CD4-positive, alpha-beta T cell treated with Interleukin-2 at 100 ng/mL for 4 hours (primary cell): ENCODE measurements around the gene GRB2.
"Not testable (repeated sequence)": the region's sequence is repeated elsewhere in the genome, so short reads cannot be mapped to it uniquely, and the experiment has no call there.

Source experiments
- DNase-seq: peaks from one replicate; pipeline ENCODE4 v3.0.0-alpha.2; 2020; ENCODE audit warnings: low spot score

Gene GRB2

DNA sequence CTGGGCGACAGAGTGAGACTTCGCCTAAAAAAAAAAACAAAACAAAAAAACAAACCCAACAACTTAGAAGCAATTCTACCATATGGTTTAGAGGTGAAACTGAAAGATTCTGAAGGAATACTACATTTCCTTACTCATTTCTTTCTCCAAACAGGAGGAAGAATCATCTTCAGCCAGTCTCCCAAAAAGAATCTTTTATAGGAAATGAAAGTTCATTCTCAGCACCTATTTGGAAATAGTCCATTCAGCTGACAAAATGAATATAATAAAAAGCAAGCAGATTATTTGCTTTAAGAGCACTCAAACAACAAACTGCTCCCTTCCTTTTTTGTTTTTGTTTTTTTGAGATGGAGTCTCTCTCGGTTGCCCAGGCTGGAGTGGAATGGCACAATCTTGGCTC is 17.7 kb downstream of the GRB2 start:
- no peak for DNase-seq

DNA sequence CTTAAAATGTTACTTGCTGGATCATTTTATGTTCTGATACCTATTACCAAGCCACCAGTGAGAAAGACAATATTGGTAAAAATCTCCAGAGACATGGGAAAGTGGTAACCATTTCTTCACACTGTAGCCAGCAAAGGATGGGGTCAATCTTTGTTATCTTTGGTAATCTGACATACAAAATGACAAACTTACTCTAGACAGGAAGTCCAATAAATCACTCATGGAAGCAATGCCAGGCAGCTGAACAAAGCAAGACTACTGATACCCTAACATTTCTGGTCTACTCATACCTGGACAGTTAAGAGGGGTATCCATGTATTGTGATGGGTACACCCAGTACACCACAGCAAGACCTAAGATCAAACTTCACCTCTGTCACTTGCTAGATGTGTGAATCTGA is 19.0 kb downstream of the GRB2 start:
- DNase-seq, result no peak

DNA sequence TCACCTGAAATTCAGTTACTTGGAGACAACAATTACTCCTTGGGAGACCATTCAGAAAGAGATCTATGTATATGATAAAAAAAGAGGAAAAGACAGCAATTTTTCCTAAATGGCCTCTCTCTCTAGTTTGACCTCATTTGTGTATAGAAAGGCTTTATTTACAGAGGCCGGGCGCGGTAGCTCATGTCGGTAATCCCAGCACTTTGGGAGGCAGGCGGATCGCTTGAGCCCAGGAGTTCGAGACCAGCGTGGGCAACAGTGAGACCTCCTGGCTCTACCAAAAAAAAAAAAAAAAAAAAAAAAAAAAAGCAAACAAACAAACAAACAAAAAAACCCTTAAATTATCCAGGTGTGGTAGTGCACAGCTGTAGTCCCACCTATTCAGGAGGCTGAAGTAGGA is 20.7 kb downstream of the GRB2 start:
- no peak for DNase-seq

DNA sequence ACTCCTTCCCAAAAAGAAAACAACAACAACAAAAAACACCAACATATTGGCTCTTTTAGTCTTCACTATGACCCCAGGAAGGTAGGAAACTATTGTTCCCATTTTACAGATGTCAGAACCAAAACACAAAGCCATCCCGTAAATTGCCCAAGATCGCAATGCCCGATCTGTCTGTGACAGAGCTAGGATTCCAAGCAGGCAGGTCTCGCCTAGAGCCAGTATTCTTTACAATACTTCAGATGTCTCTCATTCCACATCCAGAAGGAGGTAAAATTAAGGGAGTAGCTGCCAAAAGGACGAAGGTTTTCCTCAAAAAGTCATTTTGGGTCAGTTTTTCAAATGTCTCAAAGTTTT is 21.7 kb downstream of the GRB2 start:
- no peak for DNase-seq

DNA sequence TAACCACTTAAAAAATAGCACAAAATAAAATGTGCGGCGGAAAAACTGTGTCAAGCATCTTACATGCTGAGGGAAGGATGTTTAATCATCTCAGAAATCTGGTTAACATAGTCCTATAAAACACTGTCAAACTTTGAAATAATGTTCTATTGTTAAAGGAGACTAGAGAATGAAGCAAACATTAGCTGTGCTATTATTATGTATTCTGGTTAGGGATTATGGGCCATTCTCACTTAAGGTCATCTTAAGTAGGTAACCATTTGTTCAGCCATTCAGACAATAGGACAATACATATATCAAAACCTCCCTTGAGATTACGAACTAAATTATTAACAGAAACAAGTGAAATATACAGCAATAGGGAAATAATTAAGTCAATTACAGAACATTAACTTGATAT is 24.7 kb downstream of the GRB2 start:
- DNase-seq, result no peak

GRCh38 chr17:75380315-75380714 is 25.2 kb downstream of the GRB2 start:
- DNase-seq, result no peak

GRCh38 chr17:75379426-75379825 is 26.1 kb downstream of the GRB2 start:
- DNase-seq, result not testable (repeated sequence)

DNA sequence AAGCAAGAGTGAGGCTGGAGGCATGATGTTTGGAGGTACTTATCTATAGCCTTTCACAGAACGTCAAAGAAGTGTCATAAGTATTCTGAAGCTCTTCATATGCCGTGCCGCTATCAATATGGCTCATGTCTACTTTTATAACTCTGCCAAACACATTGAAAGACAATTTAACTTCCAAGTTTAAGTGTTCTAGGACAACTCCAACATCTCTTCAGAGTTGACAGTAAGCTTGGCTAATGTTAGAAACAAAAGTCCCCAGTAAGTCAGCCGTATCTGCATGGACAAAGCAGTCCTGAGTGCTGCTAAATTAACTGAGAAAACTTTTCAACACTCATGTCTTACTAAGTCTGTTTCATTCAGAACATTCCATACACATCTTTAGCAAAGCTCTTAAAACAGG is 32.2 kb downstream of the GRB2 start:
- DNase-seq, result no peak

GRCh38 chr17:75371981-75372380 is 33.5 kb downstream of the GRB2 start:
- peak; percentile 5 for DNase-seq

DNA sequence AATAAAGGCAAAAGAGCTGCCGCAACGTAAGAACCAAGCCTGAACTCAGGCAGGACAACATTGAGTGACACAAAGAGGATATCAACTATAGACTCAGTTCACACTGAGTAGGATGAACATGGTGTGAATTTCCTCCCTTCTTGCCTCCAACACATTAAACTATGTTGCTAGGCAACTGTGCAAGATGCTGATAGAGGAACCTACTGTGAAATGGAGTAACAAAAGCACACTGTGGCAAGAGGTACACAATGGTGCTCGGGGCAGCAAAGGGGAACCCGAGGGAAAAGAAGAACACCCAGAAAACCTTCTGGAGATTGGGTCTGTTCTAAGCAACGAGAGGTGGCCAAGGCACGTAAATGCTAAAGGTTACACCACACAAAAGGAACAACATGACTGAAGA is 34.1 kb downstream of the GRB2 start:
- peak; percentile 18 for DNase-seq

GRCh38 chr17:75370286-75370915 is 35.1 kb downstream of the GRB2 start:
- no peak for DNase-seq

- not testable (repeated sequence) for DNase-seq
Measured at GRCh38 chr17:75367838-75368789, 37.4 kb downstream of the GRB2 start.

- peak; percentile 15 for DNase-seq
Measured at GRCh38 chr17:75367312-75367711, 38.2 kb downstream of the GRB2 start.

- DNase-seq, result no peak
Measured at GRCh38 chr17:75366432-75366831, 39.0 kb downstream of the GRB2 start.

DNA sequence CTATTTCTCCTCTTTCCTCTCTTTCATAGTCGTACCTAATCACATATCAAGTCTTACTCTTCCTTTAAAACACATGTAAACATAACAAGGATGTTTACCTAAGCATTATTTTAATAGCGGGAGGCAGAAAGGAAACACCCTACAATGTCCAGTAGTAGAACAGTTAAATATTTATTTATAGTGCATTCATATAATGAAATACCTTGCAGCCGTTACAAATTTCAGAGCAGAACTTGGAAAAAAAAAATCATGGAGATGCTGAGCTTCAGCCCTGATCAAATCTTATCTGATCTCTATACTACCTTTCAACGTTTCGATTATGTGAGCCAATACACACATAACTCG is 39.6 kb downstream of the GRB2 start:
- no peak for DNase-seq

DNA sequence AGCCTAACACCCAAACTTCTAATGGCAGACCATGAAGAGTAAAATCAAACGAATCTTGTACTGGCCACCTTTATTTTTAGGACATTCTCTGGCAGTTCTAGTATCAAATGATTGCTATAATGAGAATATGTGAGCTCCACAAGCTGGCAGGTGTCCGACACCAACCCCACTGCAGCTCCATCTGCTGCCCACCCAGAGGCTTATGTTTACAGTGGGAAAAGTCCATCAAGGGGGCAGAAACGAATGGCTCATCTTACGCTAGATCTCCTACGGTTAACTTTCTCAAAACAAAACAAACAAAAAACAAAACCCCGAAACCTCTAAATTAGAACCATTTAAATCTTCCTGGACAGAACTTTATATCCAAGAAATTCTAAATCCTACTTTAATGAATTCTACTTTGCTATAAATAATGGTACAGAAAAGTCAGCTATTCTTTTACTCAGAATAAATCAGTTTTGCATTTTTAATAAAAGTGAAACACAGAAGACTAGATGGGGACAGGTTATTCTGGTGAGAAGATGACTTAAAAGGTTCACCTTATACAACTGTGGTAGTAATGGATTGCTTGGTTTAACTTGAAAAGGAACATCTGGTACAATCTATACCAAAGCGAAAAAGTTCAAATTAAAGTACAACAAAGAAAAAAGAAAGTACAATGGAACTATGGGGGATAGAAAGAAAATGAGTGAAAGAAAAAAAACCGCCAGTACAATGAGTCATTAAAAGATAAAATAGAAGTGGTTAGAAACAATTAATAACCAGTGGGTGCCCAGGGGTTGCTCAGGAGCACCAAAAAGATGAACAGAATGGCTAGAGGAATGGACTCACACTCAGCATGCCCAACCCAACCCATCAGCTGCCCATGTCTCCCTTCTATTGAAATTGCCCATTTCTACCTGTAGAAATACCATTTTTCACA is 40.2 kb downstream of the GRB2 start:
- no peak for DNase-seq

- no peak for DNase-seq
Measured at GRCh38 chr17:75364078-75364477, 41.4 kb downstream of the GRB2 start.

- no peak for DNase-seq
Measured at GRCh38 chr17:75361996-75362395, 43.5 kb downstream of the GRB2 start.

- DNase-seq, result no peak
Measured at GRCh38 chr17:75361344-75361743, 44.1 kb downstream of the GRB2 start.

DNA sequence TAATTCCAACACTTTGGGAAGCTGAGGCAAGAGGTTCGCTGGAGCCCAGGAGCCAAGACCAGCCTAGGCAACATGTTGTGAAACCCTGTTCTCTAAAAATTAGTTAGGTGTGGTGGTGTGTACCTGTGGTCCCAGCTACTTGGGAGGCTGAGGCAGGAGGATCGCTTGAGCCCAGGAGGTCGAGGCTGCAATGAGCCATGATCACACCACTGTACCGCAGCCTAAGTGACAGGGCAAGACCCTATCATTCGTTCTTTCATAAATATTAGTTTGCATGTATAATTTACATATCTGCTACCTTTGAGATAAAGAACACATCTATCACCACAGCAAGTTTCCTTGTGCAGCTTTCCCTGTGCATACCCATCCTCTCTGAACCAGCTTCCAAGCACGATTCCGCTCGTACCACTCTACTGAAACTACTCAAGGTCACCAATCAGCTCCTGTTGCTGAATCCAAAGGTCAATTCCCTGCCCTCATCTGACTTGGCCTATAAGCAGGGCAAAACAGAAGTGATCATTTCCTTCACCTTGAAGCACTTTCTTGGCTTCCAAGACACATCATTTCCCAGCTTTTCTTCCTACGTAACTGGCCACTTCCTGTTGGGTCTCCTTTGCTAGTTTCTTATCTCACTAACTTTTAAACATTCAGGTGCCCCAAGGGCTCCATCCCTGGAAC is 49.1 kb downstream of the GRB2 start:
- no peak for DNase-seq

GRCh38 chr17:75353176-75353575 is 52.3 kb downstream of the GRB2 start:
- no peak for DNase-seq

DNA sequence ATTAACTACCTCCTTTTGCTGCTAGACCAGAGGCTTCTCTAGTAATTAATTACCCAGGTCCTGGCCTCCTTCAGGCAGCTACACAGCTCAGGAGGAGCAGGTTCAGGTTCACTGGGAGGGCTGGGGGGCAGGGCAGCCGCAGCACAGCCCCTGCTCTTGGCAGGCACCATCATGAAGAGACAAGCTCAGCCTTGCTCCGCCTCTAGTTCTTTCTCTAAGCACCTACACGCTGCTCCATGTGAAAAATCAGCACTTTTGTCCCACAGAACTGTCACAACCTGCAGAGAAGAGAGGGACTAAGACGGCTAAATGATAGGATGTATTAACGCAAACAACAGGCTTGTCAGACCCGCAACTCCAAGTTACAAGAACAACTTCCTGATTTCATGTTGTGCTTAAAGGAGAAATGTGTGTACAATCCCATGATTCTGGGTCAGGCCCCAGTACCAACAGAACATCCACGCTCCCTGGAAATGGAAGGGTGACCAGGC is 53.4 kb downstream of the GRB2 start:
- DNase-seq, result no peak
